ENCODE measurements around the gene SLC8B1.

The SLC8B1 gene

DNA sequence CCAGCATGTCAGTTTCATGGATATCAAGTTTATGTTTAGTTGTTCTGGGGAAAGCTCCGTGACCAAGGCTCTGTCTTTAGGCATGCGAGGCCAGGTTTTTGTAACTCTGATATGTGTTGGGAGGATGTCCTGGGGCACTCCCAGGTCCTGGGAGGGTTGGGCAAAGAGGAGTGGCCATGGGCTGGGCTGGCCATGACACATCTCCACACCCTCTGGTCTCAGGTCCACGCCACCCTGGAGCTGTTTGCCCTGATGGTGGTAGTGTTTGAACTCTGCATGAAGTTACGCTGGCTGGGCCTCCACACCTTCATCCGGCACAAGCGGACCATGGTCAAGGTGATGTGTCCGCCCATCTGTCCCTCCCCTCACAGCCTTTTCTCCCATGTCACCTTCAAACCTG is 67.3 kb downstream of the SLC8B1 start:
- no peak for DNase-seq

DNA sequence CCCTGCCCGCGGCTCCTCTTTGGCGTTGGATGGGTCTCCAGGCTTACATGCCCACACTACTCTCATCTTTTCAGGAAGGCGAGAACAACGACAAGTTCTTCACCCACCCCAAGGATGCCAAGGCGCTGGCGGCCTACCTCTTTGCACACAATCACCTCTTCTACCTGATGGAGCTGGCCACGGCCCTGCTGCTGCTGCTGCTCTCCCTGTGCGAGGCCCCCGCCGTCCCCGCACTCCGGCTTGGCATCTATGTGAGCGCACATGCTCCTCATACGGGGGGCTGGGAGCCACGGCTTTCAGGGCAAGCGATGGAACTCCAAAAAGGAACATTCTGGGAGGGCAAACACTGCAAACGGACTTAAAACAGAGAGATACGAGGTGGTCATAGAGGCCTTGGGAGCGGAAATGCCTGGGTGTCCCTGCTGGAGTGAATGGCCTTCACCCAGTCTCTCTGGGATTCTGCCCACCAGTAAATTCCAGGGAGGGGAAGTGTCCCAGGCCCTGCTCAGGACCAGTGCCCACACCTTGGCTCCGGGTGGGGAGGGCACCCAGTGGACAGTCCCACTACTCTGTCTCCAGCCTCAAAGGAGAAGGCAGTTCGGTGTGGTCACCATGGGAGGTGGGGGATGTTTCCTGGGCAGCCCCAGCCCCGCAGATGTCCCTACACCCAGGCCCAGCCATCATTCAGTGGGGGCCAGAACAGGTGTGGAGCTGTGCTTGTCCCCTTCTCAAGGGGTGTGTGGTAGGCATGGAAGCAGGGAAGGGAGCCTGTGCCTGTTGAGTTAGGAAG is 68.6 kb downstream of the SLC8B1 start:
- no peak for DNase-seq

DNA sequence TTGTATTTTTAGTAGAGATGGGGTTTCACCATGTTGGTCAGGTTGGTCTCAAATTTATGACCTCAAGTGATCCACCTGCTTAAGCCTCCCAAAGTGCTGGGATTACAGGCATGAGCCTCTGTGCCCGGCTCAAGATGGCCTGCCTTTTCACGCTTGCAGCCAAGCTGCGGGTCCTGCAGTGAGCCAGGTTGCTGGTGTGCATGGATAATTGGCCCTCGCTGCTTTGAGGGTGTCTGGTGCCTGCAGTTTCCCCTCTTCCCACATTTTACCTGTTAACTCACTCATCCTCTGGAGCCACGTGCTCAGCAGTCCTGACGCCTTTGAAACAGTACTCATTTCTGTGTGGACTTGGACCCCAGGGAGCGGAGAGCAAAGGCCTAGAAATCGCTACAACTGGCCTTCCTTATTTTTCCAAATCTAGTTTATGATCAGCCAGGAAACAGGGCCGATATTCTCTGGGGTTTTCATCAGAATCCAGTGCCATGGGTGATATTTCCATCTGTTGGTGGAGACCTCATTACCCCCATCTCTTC is 71.4 kb downstream of the SLC8B1 start:
- no peak for DNase-seq

DNA sequence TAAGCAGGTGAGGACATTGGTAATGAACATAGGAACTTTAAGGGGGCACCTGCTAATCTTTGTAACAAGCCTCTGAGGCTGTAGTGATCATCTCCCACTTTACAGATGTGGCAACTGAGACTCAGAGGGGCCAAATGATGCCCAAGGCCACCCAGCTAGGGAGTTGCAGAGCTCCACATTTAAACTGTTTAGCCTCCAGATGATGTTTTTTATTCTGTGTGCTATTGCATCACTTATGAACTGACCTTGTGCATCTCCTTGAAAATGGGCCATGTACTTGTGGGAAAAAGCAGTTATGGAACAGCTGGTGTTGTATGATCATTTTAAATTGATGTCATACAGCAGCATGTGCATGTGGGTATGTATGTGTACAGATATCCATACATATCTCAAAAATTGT is 72.2 kb downstream of the SLC8B1 start:
- DNase-seq = no peak

DNA sequence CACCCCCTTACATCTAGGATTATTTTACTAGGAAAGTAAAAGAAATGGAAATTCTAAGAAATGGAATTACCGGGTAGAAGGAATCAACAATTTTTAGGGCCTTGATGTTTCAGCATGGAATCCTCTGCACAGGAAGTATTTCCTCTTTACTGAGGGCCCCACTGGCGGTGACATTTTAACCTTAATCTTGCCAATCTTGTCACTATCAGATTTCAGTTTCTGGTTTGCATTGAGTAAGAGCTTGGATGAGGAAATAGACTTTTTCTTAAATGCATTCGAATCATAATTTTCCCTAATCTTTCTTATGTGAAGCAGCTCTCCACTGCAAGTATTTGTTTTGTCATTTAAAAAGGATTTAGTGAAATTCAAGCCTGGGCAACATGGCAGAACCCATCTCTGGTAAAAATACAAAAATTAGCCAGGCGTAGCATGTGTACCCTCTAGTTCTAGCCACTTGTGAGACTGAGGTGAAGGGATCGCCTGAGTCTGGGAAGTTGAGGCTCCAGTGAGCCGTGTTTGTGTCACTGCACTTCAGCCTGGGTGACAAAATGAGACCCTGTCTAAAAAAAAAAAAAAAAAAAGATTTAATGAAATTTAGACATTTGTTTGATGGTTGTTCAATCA is 73.0 kb downstream of the SLC8B1 start:
- peak in 2 of 5 donors; percentile 3 to 79 for DNase-seq

DNA sequence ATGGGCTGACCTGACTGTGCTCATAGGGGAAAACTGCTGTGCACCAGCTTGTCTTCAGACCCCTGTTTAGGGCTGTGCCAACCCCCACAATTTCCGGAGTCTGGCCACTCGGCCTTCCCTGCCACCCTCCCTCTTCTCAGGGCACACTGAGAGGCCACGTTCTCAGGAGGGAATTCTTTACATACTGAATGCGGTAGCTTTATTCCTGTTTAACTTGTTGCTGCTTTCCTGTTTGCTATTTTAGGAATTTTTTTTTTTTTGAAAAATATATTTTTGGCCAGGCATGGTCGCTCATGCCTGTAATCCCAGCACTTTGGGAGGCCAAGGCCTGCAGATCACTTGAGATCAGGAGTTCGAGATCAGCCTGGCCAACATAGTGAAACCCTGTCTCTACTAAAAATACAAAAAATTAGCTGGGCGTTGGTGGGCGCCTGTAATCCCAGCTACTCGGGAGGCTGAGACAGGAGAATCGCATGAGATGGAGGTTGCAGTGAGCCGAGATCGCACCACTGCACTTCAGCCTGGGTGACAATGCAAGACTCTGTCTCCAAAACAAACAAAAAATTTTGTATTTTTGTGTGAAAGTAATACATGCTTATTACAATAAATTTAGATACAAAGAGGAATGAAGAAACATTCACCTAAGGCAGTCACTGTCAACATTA is 74.1 kb downstream of the SLC8B1 start:
- no peak for DNase-seq

DNA sequence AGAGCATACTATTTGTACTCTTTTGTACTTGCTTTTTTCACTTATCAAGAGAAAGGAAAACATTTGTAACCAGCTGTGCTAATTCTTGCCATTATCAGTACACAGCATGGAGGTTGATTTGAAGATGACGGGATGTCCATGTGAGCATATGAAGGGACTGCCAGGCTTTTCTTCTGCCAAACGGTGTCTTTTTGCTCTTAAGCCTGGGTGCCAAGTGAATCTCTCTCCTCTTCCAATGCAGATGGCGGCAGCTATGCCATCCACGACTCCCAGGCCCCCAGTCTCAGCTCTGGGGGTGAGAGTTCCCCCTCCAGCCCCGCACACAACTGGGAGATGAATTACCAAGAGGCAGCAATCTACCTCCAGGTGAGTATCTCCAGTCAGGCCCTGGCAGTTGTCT is 74.8 kb downstream of the SLC8B1 start:
- DNase-seq = no peak

DNA sequence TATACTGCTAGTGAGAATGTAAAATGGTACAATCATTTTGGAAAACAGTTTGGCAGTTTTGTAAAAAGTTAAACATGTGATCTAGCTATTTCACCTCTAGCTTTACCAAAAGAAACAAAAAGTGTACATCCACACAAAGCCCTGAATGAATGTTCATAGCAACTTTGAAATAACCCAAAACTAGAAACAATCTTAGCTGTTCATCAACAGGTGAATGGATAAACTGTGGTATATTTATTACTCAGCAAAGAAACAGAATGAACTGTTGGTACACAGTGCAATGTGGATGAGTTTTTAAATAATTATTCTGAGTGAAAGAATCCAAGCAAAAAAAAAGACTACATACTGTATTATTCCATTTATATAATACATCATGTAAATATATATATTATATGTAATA is 77.3 kb downstream of the SLC8B1 start:
- DNase-seq = no peak

DNA sequence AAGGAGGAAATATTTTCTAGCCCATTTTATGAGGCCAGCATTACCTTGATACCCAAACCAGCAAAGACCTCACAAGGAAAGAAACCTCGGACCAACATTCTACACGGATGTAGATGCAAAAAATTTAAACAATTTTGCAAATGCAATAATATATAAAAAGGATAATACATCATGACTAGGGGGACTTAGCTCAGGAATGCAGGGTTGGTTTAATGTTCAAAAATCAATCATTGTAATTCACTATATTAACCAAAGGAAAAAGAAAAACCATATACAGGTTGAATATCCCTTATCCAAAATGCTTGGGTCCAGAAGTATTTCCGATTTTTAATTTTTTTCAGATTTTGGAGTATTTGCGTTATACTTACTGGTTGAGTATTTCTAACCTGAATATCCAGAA is 80.6 kb downstream of the SLC8B1 start:
- no peak for DNase-seq

DNA sequence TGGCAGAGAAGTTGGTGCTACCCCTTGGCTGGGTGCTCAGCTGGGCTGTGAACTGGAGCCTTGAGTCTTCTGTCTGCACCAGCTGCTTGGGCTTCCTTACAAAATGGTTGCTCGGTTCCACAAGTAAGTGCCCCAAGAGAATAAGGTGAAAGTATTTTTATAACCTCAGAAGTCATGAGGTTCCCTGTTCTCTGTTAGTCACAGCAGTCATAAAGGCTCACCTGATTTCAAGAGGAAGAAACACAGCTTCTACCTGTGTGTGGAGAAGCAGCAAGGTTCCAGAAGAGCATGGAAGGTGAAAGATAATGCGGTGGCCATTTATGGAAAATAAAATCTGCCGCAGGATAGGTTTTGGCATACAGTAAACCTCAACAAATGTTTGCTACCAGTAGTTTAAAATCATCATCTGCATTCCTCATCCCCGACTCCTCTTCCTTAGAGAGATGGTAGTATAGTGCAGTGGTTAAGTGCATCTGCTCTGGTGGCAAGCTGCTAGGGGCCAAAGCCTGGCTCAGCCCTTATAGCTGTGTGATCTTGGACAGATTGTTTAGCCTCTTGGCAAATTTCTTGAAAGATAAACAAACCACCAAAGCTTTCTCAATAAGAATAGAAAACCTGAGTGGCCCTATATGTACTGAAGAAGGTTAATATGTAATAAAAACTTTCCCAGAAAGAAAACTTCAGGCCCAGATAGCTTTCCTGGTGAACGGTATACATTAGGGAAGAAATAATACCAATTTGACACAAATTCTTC is 81.2 kb downstream of the SLC8B1 start:
- DNase-seq = no peak

DNA sequence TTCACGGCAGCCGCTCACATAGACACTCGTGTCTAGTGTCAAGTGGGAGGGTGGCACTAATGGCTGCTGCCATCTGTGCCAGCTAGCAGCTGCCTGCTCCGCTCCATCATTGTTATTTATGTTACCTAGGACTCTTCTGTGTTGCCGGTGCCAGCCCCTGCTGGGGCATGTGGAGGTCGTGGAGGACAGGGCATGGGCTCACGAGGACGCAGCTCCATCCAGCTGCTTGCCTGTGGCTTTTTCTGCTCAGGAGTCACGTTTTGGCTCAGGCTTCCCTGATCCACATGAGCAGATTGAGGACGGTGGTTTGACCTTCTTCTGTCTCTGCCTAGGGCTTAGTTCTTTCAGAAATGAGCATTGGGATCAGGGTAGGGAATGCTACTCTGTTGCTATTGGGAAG is 82.4 kb downstream of the SLC8B1 start:
- DNase-seq = no peak

DNA sequence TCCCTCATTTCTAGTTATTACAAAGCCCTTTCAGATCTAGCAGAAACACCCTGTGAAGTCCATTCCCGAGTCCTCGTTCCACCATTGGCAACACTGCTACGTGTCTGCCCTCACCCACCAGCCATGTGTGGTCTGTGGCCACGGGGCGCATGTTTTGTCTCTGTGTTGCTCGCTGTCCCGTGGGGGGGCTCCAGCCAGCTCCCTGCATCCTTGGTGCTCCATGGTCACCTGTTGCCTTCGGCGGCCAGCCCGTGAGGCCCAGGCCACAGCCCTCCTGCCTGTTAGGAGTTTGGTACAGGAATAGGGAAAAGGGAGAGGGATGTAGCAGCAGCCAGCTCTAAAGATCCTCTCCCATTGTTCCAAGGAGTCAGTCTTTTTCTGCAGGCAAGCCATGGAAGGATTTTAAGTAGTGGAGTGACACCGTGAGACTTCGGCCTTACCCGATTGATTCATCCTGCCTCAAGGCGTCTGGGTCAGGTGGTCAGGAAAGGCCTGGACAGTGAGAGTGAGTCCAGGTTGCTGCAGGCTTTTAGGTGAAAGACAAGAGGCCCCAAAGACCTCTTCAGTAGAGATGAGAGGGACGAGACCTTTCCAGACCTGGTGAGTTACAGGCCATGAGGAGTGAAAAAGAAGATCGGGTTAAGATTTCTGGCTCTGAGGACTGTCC is 83.4 kb downstream of the SLC8B1 start:
- DNase-seq = no peak

DNA sequence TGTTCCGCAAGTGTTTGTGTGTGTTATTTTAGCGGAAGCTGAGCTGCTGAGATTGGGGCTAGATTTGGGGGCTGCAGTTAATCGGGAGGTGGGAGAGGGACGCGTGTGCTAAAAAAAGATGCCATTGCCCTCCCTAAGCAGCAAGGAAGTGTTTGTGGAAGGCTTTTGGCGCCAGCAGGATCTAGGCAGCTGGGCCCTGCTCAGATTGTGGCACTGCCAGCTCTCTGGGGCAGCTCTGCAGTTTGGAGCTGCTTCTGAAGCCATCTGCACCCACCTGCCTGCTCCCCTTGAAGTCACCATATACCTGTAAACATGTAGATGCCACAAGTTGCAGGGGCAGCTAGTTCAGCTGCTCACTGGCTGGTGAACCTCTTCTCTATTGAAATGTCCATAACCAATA is 84.9 kb downstream of the SLC8B1 start:
- DNase-seq = no peak

DNA sequence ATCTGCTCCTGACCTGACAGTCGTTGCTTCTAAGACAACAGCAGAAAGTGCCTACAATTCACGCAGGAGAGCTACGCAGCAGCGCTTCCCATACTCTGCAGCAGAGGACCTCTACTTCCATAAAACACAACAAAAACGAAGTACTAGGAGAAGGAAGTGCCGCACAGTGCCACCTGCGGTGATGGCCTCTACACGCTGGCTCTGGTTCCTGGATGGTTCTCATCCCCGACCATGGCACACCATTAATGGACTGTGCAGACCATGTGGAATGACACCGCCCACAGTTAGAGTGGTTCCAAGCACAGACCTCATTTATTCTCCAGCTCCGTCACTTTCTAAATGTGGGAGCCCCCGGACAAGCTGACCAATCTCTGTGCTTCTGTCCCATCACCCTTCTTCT is 85.4 kb downstream of the SLC8B1 start:
- DNase-seq = no peak

DNA sequence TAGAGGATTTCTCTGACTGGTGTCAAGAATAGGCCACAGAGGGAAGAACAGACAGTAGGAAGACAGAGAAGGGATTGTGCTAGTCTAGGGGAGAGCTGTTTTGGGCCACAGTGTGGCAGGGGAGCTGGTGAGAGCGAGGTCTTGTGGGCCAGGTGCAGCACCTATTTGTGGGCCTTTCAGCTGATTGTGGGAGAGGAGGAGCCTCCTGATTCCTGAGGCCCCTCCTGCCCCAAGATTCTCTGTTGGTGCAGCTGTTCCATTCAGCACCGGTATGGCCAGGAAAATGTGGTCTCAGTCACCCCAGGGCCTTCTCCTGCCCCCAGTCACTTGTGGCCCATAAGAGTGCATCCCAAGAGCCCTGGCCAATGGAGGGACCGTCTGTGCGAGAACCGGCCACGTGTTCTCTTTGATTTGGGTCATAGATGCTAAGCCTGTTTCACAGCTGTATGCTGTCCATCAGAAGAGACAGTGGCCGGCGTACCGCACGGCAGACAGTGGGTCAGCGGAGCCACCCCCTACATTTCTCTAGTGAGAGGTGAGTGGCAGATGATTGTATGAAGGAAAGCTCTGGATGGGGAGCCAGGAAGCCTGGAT is 86.0 kb downstream of the SLC8B1 start:
- DNase-seq = no peak

Measured in T-helper 1 cell (primary cell).